ENCODE data around the gene ZP1.

ZP1 gene

DNA sequence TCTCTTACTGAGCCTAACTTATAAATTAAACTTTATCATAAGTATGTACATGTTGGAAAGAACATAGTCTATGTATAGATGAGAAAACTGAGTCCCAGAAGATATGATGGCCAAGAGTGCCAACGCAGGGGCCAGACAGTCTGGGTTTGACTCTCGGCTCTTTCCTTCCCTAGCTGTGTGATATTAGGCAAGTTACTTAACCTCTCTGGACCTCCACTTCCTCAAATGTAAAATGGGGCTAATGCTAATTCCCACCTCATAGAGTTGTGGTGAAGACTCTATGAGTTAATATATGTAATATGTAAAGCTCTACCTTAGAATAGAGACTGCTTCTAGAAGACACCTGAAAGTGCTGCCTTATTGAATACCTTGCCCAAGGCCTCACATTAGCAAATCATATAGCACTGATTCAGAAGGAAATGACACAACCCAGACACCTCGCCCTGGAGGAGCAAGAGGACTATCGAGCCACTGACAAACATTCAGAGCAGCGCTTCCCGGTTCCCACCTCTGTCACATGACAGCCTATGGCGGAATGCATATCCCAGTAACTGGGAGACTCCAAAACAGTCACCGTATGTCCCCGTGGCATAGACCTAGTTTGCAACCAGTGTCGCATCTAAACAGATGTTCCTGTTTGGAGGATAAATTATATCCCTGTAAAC, 36.7 kb upstream of the ZP1 start:
- DNase-seq (ENCODE audit: low spot score), result peak; percentile 45
- ChIA-PET POLR2A (ENCODE audit: low non-redundant PET) (no interaction called here), CTCF (interaction anchor here (0.5 to 2.9 kb wide), 24 partner anchors 9 to 357 kb away, joined by 3 to 25 read pairs (median 5); partner anchors contain the start of genes CCDC86 and ZP1)
- H3K27ac ChIP-seq, result no peak overlapping the region
- TF ChIP-seq, protein P1, sequence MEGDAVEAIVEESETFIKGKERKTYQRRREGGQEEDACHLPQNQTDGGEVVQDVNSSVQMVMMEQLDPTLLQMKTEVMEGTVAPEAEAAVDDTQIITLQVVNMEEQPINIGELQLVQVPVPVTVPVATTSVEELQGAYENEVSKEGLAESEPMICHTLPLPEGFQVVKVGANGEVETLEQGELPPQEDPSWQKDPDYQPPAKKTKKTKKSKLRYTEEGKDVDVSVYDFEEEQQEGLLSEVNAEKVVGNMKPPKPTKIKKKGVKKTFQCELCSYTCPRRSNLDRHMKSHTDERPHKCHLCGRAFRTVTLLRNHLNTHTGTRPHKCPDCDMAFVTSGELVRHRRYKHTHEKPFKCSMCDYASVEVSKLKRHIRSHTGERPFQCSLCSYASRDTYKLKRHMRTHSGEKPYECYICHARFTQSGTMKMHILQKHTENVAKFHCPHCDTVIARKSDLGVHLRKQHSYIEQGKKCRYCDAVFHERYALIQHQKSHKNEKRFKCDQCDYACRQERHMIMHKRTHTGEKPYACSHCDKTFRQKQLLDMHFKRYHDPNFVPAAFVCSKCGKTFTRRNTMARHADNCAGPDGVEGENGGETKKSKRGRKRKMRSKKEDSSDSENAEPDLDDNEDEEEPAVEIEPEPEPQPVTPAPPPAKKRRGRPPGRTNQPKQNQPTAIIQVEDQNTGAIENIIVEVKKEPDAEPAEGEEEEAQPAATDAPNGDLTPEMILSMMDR (conservative IDR thresholded peaks at IDR 0.05; ENCODE audit: low read depth), result no peak

- ChIA-PET POLR2A (ENCODE audit: low non-redundant PET) (no interaction called here), CTCF (interaction anchor here (0.5 to 2.9 kb wide), 30 partner anchors 10 to 357 kb away, joined by 3 to 25 read pairs (median 5); partner anchors contain the start of genes CCDC86, PRPF19 and ZP1)
- DNase-seq (ENCODE audit: low spot score), result peak; percentile 75
- TF ChIP-seq, protein P1 (conservative IDR thresholded peaks at IDR 0.05; ENCODE audit: low read depth), result peak; percentile 92
- no peak overlapping the region for H3K27ac ChIP-seq
Observed at GRCh38 chr11:60831143-60831500, 36.2 kb upstream of the ZP1 start.

- DNase-seq (ENCODE audit: low spot score), result peak; percentile 42
- POLR2A ChIA-PET (ENCODE audit: low non-redundant PET), result no interaction called here
Observed at GRCh38 chr11:60831501-60832079, 35.8 kb upstream of the ZP1 start.

DNA sequence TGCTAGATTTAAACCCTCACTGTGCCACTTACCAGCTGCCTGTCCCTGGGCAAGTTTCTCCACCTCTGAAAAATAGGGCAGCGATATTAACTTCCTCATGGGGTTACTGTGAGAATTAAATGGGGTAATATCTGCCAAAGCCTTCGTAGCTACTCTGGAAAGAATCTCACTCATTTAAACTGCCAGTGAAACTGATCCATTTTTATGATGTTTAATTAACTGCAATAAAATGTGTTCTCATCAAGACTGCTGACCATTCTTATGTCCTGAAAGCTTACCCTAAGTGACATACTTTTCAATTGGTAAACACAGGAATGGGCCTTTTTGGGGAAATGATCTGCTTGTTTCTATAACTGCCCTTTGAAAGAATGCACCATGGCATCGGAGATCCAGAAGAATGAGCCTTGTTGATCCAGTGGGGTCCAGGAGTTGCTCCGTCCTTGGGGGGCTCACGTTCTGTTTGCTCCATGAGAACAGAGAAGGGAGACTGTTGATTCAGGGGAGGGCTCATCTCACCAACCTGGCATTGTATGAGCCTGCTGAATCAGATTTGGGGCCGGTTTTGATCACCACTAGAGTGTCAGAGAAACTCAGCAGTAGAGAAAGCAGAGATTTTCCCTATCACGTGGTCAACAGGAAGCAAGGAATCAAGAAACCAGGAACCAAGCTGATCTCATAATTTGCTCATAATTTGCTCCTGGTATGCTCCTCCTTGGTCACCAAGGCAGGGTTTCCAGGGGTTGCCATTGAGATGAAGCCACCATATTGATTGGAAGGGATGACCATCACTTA, 32.4 kb upstream of the ZP1 start:
- ChIA-PET CTCF (interaction anchor here (0.6 kb wide), 1 partner anchor 52 kb away, joined by 3 read pairs; no protein-coding TSS in a partner anchor), POLR2A (ENCODE audit: low non-redundant PET) (no interaction called here)
- no peak for DNase-seq (ENCODE audit: low spot score)
- H3K27ac ChIP-seq, result no peak overlapping the region
- TF ChIP-seq, protein P1 (conservative IDR thresholded peaks at IDR 0.05; ENCODE audit: low read depth), result no peak

More at GRCh38 chr11:60831501-60832079, 35.8 kb upstream of the ZP1 start:
- CTCF ChIA-PET, result interaction anchor here (0.5 to 2.9 kb wide), 25 partner anchors 9 to 356 kb away, joined by 3 to 25 read pairs (median 5); partner anchors contain the start of genes CCDC86 and PRPF19
- TF ChIP-seq, protein P1 (conservative IDR thresholded peaks at IDR 0.05; ENCODE audit: low read depth), result no peak
- H3K27ac ChIP-seq, result no peak overlapping the region

DNA sequence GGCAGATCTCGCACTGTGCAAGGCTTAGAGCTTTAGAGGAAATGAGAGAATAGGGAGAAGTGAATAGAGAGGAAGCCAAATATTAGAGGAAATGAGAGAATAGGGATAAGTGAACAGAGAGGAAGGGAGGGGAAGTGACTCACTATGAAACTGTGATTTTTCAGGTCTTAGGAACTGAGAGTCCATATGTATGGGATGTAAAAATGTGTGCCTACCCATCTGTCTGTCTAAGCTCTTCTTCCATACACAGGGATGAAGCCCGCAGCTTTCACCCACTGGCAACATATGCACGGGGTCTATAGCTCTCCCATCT, 31.9 kb upstream of the ZP1 start:
- TF ChIP-seq, protein P1 (conservative IDR thresholded peaks at IDR 0.05; ENCODE audit: low read depth), result no peak
- H3K27ac ChIP-seq, result no peak overlapping the region
- ChIA-PET POLR2A (ENCODE audit: low non-redundant PET) (no interaction called here), CTCF (no interaction called here)
- DNase-seq (ENCODE audit: low spot score), result no peak

- no peak for DNase-seq (ENCODE audit: low spot score)
- no peak overlapping the region for H3K27ac ChIP-seq
- TF ChIP-seq, protein P1 (conservative IDR thresholded peaks at IDR 0.05; ENCODE audit: low read depth), result no peak
- POLR2A ChIA-PET (ENCODE audit: low non-redundant PET), result no interaction called here
- CTCF ChIA-PET, result interaction anchor here (0.7 kb wide), 1 partner anchor 105 kb away, joined by 3 read pairs; no protein-coding TSS in a partner anchor
Observed at GRCh38 chr11:60836866-60837515, 30.4 kb upstream of the ZP1 start.
